KBM-7 (cell line): ENCODE data around the gene COPS2.

Source experiments
- DNase-seq: peaks from one replicate; pipeline ENCODE4 v3.0.0-alpha.2; 2015
- in situ Hi-C: fragments of 300-500 bp; cut with MboI; formaldehyde crosslinking; loops from 2 replicates; pipeline ENCODE4 v1.14.3; 2020; ENCODE audit warnings: low sequenced_read_pairs, low pct_unique_long_range_greater_than_20kb, mixed read lengths

The COPS2 gene

DNA sequence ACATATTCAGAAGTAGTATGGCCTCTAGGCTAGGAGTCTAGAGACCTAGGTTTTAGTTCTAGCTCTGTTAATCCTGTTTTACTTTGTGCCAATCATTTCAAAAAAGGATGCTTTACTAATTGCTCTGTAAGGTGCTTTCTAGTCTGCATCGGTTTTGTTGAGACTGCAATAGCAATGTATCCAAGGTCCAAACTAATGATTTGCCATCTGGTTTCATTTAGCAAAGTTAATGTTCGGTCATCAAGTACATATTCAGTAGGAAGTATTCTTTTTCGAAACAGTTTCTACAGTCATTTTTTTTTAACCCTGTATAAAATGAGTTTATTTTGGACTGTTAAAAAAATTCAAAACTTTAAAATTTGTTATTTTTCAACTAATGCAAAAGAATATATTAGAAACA lies 12.6 kb upstream of the COPS2 start:
- no peak for DNase-seq
- in situ Hi-C loops: no loop called here

DNA sequence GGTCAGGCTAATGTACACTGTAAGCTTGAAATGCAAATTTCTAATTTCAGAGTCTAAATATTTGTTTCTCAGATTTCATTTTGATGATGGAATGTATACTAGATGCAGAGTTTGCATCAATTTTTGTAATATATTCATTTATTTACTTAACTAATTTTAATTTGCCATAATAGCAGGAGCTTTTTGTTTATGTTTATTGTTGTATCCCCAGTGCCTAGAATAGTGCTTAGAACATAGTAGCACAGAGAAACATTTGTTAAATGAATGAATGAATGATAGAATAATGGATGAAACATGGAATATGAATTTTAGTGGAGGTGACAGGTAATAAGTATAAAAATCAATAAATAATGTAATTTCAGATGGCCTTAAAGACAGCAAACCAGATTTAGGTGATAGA lies 9.5 kb upstream of the COPS2 start:
- in situ Hi-C loops: no loop called here
- DNase-seq: no peak

DNA sequence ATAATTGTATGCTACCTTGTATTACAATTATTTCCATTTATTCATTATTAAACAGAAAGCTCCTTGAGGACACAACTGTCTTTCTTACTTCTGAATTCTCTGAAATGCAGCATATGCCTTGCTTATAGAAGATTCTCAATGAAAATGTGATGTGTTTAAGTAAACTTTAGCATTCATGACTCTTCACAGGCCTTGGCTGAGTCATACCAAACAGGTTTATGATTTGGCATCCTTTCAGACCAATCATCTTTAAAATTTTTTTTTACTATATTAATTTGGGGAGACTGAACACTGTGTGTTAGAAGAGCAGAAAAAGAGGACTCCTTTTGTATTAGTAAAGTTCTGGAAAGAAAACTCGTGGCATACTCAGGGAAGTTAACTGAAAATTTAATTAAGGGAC lies 8.3 kb upstream of the COPS2 start:
- in situ Hi-C loops: no loop called here
- no peak for DNase-seq

DNA sequence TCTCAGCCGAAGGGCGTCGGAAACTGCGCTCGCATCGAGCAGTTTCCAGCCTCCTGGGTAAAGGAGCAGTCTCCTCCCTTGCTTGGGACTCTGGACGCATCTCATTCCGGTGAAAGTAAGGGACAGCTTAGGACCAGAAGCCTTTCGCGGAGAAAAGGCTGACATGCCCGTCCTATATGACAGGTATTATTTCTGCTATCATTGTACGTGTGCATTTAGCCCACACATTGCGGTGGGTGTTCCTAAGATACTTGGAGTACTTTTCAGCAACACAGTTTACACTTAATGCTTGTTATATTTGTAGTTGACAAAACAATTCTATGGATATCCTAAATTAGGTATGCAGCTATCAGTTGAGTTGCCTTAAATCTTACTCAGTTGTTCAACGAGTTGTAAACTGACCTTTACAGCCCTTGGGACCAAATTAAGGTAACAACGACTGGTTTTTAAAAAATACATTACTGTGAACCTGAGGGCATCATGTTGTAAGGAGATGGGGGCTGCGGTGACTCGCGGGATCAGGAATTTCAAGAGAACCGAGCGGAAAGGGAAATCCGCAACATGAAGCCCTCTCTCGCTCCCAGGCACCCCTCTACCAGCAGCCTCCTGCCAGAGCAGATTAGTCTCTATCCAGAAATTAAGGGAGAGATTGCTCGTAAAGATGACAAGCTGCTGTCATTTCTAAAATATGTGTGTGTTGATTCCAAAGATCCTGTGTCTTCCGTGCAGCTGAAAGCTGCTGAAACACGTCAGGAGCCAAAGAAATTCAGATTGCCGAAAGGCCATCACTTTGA lies 632 bp upstream of the COPS2 start:
- in situ Hi-C loops: no loop called here
- DNase-seq: peak; percentile 36

DNA sequence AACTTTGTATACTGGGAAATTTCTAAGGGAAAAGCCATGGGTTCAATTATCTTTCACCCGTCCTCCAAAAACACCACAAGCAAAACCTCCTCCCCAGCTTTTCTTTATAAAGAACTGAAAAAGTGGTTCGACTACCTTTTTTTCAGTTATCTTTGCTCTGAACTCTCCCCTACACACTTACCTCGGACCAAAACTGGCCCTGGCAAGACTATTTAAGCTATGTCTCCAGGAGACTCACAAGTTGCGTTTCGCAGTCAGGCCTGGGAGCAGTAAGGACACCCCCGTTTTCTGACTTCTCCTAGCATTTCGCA lies 645 bp downstream of the COPS2 start:
- in situ Hi-C loops: no loop called here
- no peak for DNase-seq

DNA sequence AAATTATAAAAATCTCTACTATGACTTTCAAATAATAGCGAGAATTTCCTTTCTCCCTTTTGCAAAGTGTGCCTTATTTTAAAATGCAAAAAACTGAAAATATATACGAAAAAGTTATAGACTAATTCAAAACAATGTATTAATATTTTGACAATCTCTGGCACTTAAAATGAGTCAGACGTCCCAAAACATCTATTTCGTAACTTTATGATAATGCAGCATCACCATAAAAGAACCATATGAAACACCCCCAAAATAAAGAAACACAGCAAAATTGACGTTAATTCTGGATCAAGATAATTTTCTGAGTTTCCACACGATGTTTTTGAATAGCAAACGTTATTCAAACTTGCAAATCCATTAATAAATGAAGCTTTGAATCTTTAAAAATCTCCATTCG lies 1.0 kb downstream of the COPS2 start:
- no peak for DNase-seq
- in situ Hi-C loops: no loop called here

DNA sequence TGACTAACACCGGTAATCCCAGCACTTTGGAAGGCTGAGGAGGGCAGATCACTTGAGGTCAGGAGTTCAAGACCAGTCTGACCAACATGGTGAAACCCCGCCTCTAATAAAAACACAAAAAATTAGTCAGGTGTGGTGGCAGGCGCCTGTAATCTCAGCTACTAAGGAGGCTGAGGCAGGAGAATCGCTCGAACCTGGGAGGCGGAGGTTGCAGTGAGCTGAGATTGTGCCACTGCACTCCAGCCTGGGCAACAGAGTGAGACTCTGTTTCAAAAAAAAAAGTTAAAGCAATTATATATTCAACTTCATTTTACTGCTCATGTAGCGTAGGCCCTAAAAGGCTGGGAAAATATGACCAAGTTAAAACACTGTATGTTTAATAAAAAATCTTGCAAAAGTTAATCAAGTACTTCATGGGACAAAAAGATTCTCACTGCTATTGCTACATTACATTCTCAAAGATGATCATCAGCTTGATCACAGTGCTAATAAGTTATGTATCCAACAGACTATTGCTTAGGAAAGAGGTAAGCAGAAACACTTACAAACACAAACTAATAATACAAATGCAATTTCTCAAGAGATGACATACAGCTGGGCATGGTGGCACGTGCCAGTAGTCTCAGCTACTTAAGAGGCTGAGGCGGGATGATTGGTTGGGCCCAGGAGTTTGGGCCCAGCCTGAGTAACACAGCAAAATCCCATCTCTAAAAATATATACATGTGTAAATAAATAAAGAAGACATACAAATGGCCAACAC lies 2.7 kb downstream of the COPS2 start:
- DNase-seq: no peak
- in situ Hi-C loops: no loop called here

DNA sequence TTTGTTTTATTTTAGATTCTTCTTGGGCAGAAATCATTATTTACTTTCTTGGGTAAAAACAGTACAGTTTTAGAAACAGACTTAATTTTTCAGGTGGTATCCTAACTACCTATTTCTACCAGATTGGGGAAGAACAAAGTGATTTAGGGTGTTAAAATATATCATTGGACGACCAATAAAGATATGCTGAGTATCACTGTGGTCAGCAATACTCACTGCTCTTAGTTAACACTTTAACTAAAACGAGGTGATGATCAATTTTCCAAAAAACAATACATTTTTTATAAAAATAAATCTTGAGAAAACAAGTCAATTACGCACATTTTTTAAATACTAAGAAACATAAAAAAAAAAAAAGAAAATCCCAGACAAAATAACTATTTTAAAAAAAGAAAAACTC lies 3.6 kb downstream of the COPS2 start:
- no peak for DNase-seq
- in situ Hi-C loops: no loop called here

DNA sequence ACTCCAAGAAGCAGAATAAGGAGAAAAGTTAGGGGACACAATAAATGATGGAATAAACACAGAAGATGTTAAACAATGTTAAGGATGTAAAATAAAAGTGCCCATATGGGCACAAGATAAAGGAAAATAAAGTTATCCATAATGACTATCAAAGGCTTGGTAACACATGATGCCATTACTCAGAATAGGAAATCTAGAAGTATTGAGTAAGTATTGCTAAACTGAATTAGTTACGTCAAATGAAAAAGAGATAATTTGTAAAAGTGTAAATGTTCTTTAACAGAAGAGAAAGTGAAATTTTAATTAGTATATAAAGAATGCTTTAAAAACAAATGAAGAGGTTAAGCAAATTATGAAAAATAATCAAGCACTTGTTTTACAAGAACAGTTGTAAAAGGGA lies 6.7 kb downstream of the COPS2 start:
- in situ Hi-C loops: no loop called here
- DNase-seq: no peak

DNA sequence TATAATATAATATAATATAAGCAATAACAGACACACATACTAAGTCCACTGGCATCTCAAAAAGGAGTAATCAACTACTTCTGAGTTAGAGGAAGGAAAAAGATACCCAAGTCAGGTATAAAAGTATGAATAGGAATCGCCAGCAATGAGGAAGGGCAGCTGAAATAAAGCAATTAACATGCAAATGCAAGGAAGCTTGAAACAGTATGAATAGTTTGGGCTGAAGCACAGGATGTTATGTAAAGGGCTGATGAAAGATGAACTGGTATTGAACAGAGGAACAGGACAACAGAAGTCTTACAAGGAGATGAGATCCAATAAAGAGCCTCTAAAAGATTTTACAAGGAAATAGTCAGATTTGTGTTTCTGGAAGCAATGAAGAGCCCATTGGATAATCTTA lies 7.1 kb downstream of the COPS2 start:
- in situ Hi-C loops: no loop called here
- DNase-seq: no peak

DNA sequence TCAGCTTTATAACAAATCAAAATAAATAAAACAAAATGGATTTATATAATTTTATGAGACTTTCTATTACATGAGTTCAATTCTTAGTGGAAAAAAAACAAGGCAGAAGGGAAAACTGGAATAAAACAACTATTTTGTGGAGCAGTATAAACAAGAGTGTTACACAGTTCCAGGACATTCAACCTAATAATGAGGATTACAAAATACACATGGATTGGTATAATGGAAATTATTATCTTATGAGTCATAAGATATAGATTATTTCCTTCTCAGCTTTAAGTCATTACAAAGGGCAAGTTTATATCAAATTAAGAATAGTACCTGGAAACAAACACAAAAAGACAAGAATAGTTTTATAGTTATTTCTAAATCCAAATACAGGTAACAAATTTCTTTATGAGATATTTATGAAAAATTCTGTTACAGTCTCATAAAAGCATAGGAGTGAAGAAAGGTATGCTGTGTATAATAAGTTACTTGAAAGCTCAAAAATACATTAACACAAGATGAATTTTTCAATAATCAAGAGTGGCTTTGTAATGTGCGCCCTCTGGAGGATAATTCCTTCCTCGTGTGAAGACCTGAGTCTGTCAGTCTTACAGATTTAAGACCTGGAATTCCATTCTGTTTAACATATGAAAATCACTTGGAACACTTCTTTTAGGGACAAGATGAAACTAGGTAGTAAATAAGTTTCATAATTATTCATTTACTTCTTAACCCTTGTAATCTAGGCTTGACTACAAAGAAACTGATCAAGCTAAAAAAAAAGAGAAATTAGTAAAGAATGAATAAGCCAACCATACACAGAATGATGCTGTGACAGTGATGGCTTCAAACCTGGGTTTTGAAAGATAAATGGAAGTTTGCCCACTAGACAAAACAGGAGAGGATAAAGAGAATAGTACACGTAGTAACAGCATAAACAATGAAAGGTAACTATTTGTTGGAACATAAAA lies 9.5 kb downstream of the COPS2 start:
- peak; percentile 46 for DNase-seq
- in situ Hi-C loops: no loop called here

DNA sequence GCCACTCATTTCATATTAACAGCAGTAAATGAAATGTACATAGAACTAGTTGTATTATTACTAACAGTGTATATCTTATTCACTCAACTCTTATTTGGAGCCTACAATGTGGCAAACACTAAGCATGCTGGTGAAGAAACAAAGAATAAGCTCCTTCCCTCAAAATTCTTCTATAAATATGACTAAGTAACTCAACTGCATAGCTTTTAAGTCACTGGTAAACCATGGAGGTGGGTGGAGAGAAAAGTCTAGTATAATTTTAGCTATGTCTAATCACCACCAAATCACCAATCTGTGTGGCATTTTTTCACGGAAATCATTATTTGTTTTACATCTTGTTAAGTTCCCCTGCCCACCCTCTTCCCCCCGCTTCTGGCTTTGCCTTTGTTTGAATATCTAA lies 17.5 kb downstream of the COPS2 start:
- DNase-seq: no peak
- in situ Hi-C loops: no loop called here

DNA sequence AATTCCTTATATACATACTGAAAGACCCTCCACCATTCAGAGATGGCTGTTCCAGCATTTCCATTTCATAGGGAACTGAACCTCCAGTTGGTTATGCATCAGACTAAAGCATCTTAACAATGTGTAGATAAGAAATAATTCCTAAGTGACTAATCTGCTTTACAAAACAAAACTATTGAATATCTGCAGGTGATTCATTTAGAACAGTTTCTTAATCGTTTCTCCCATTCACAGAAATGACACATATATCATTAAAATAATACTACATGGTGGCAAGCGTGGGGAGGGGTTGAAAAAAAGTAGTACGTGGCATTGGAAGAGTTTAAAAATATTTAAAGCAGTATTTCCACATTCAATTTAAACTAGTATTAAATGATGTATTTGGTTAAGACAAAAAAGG lies 19.5 kb downstream of the COPS2 start:
- DNase-seq: no peak
- in situ Hi-C loops: no loop called here

DNA sequence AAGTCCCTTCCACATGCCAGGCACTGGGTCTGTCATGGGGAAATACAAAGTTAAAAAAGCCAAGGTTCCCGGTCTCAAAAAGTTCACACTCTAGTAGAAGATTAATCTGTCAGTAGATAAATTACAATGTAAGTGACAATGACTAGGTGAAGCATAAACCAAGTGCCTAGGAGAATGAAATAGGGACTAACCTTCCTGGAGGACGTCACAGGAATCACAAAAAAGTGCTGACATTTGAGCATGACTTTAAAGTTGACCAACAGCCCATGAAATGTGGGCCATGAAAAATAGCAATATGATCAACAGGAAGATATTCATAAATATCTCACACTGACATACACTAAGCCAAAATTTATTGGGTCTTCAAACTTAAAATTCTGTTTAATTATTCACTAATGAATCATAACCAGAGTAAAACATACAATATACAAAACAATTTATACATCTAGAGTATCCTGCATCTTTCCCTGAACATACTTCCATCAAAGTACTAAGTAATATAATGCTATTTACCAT lies 20.0 kb downstream of the COPS2 start:
- no peak for DNase-seq
- in situ Hi-C loops: no loop called here

DNA sequence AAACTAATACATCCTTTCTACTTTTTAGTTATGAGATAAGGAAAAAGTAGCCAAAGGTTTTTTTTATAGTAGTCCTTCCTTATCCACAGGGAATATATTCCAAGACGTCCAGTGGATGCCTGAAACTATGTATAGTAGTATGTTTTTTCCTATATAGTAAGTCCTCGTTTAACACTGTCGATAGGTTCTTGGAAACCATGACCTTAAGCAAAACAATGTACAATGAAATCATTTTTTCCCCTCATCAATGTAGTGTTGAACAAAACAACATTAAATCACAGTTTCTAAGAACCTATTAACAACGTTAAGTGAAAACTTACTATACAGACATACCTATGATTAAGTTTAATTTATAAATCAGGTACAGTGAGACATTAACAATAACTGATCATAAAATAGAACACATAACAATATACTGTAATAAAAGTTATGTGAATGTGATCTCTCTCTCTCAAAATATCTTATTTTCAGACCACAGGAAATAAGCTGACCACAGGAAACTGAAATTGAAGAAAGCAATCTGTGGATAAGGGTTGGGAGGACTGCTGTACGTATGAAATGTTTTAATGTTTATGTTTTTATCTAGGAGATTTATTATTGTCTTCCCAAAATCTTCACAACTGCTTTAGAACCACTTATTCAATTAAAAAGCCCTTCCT lies 20.6 kb downstream of the COPS2 start:
- in situ Hi-C loops: no loop called here
- no peak for DNase-seq

DNA sequence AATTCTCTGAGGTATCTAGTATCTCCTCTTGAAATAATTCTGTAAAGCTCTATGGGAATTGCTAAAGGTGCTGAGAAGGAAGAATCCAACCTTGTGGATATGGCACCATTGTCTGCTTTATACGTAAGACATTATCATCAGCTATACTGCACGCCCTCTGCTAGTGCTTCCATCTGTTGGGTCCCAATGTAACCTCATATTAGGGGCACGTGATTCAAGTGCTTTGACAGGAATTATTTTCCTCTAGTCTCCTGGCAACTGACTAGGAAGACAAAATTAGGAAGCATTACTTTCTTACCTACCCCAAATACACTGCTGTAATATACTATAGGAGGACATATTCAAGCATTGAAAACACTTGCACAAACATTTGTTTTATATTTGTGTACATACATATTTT lies 24.0 kb downstream of the COPS2 start:
- DNase-seq: no peak
- in situ Hi-C loops: no loop called here

DNA sequence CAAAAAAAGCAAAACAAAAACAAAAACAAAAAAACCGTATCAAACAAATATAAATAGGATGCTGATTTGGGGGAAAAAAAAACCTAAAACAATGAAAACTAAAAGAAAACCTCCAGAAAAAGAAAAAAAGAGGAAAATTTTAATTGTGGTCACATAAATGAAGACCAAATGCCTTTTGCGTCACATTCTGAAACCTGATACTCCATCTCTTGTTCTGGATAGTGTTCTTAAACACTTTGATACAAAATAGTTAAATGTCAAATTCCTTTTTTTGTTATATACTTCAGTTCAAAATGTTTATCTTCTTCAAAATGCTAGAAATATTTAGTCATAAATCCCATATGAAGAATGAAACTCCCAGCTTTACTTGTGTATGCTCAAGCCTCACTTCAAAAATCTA lies 31.0 kb downstream of the COPS2 start:
- no peak for DNase-seq
- in situ Hi-C loops: no loop called here

DNA sequence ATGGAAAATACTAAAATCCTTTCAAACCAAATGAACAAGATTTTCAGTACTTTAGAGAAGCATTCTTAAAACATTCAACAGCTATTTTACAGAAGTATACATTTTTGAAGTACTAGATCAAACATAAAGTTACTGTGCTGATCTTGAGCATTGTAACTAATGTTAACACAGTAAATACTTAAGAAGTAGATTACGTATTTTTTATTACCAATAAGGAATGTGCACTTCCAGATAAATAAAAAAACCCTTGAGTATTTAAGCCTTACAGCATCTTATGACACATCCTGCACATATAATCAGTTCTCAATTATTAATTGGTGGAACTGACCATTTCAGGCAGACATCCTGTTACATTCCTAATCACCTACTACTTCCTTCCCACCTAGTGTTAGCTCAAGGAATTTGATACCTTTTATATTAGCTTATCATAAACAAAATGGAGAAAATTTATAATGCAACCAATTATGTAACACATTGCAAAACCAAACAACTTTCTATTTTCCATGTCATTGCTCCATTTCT lies 32.8 kb downstream of the COPS2 start:
- DNase-seq: no peak
- in situ Hi-C loops: no loop called here

DNA sequence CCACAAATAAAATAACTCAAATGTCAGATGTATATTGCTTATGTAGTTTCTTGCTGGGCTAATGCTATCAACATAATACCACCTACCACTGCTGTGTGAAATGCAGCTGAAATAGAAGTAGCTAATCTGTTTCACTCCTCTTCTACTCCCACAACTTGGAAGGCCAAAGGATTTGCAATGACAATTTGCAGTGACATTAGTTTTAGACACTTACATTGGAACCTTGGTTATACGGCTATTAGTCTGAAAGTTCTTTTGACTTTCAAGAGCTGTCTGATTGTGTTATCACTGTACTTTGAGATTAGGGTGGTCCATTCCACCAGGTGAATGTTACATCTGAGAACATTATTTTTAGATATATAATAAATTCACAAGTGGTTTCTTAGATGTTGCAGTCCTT lies 33.5 kb downstream of the COPS2 start:
- in situ Hi-C loops: no loop called here
- no peak for DNase-seq
